Tibial nerve (tissue), 4 donors: Measurements from ENCODE around the gene PCSK6.

Experiments used
- CTCF ChIP-seq, 5 experiments: fragments of 200-600 bp in 3 of 5; fragments of 450-650 bp in 2 of 5; sonication (generic) in 3 of 5; IDR thresholded peaks; one replicate each; pipeline ENCODE4 v1.5.1; 2016 to 2019; ENCODE audit warnings: antibody characterized with exemption in 5 of 5, mild to moderate bottlenecking in 3 of 5, moderate library complexity in 2 of 5
- EP300 ChIP-seq, 2 donors: sonication (generic); formaldehyde crosslinking; IDR thresholded peaks; one replicate each; pipeline ENCODE4 v1.6.1; 2017; ENCODE audit warnings: antibody characterized with exemption in 2 of 2, mild to moderate bottlenecking in 1 of 2
- POLR2A ChIP-seq, 2 donors: fragments of 450-650 bp; IDR thresholded peaks; one replicate each; pipeline ENCODE4 v1.6.1; 2017; ENCODE audit warnings: antibody characterized with exemption in 2 of 2, mild to moderate bottlenecking in 2 of 2, moderate library complexity in 2 of 2

GRCh38 chr15:101384276-101384675 lies 105.2 kb downstream of the PCSK6 start:
- no peak for TF ChIP-seq EP300 (IDR thresholded peaks at IDR 0.05)
- TF ChIP-seq CTCF (IDR thresholded peaks at IDR 0.05), result no peak
- no peak for TF ChIP-seq POLR2A (IDR thresholded peaks at IDR 0.05)
